NB4 (cell line): Measurements from ENCODE around the gene CFAP100.

Source experiments
- MYC ChIP-seq: IDR thresholded peaks from 2 replicates; pipeline ENCODE4 v1.6.1; 2011; ENCODE audit warnings: low read depth, low read length
- POLR2A ChIP-seq: IDR thresholded peaks from 2 replicates; pipeline ENCODE4 v1.6.1; 2011; ENCODE audit warnings: mild to moderate bottlenecking; ENCODE audit not compliant: insufficient read length; ENCODE audit errors: extremely low read depth
- TF ChIP-seq, protein P1 (sequence below): IDR thresholded peaks from one replicate; pipeline ENCODE4 v1.5.1; 2012; ENCODE audit warnings: low read depth, low read length
- TF ChIP-seq, protein P2 (sequence below): IDR thresholded peaks from 2 replicates; pipeline ENCODE4 v1.6.1; 2011; ENCODE audit warnings: low read depth, low read length

- TF ChIP-seq POLR2A (no peak), MYC (no peak)
- TF ChIP-seq, protein P1, sequence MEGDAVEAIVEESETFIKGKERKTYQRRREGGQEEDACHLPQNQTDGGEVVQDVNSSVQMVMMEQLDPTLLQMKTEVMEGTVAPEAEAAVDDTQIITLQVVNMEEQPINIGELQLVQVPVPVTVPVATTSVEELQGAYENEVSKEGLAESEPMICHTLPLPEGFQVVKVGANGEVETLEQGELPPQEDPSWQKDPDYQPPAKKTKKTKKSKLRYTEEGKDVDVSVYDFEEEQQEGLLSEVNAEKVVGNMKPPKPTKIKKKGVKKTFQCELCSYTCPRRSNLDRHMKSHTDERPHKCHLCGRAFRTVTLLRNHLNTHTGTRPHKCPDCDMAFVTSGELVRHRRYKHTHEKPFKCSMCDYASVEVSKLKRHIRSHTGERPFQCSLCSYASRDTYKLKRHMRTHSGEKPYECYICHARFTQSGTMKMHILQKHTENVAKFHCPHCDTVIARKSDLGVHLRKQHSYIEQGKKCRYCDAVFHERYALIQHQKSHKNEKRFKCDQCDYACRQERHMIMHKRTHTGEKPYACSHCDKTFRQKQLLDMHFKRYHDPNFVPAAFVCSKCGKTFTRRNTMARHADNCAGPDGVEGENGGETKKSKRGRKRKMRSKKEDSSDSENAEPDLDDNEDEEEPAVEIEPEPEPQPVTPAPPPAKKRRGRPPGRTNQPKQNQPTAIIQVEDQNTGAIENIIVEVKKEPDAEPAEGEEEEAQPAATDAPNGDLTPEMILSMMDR = no peak
- TF ChIP-seq, protein P2, sequence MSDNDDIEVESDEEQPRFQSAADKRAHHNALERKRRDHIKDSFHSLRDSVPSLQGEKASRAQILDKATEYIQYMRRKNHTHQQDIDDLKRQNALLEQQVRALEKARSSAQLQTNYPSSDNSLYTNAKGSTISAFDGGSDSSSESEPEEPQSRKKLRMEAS = no peak
Observed at GRCh38 chr3:126485176-126485897, 90.6 kb downstream of the CFAP100 start.
